OCI-LY1 (cell line): ENCODE results near the gene CHRM5.
"Not testable (repeated sequence)": the region's sequence is repeated elsewhere in the genome, so short reads cannot be mapped to it uniquely, and the experiment has no call there.

Experiments
- H2AFZ ChIP-seq: fragments of 200-600 bp; sonication (generic), shearing (Covaris generic); 2 replicates; pipeline ENCODE4 v1.6.0; 2014; ENCODE audit warnings: antibody characterized with exemption, mild to moderate bottlenecking, low read length
- H3F3A ChIP-seq: fragments of 200-600 bp; sonication (generic), shearing (Covaris generic); 2 replicates; pipeline ENCODE4 v1.6.0; 2014; ENCODE audit warnings: mild to moderate bottlenecking, antibody characterized with exemption, low read length, moderate library complexity; ENCODE audit not compliant: insufficient read depth
- H3K27ac ChIP-seq: fragments of 200-600 bp; sonication (generic); 2 replicates; pipeline ENCODE4 v1.5.1; 2014; ENCODE audit warnings: low read length, mixed run types, mild to moderate bottlenecking, low read depth; ENCODE audit not compliant: poor library complexity, severe bottlenecking
- H3K27me3 ChIP-seq: fragments of 200-600 bp; sonication (generic); 2 replicates; pipeline ENCODE4 v1.6.0; 2014; ENCODE audit warnings: antibody characterized with exemption, mild to moderate bottlenecking, low read length, moderate library complexity; ENCODE audit not compliant: insufficient read depth
- H3K36me3 ChIP-seq: fragments of 200-600 bp; sonication (generic); 2 replicates; pipeline ENCODE4 v1.6.1; 2014; ENCODE audit warnings: mild to moderate bottlenecking, antibody characterized with exemption, low read length, moderate library complexity, mixed read lengths; ENCODE audit not compliant: insufficient read depth
- H3K4me1 ChIP-seq: fragments of 200-600 bp; sonication (generic); 2 replicates; pipeline ENCODE4 v1.5.1; 2014; ENCODE audit warnings: mild to moderate bottlenecking, low read length, moderate library complexity; ENCODE audit not compliant: insufficient read depth, severe bottlenecking
- H3K4me2 ChIP-seq: fragments of 200-600 bp; sonication (generic), shearing (Covaris generic); 2 replicates; pipeline ENCODE4 v1.6.1; 2014; ENCODE audit warnings: low read length
- H3K4me3 ChIP-seq: fragments of 200-600 bp; sonication (generic); 2 replicates; pipeline ENCODE4 v1.5.1; 2014; ENCODE audit warnings: low read length, low read depth, mild to moderate bottlenecking, mixed read lengths; ENCODE audit not compliant: poor library complexity, severe bottlenecking
- H3K79me2 ChIP-seq: fragments of 200-600 bp; shearing (Covaris generic); 2 replicates; pipeline ENCODE4 v1.6.1; 2016; ENCODE audit warnings: mixed run types, low read length, mixed read lengths; ENCODE audit not compliant: insufficient read depth
- H3K9ac ChIP-seq: fragments of 200-600 bp; sonication (generic), shearing (Covaris generic); 2 replicates; pipeline ENCODE4 v1.6.1; 2014; ENCODE audit warnings: mild to moderate bottlenecking, low read length, mixed read lengths
- H3K9me2 ChIP-seq: fragments of 200-600 bp; sonication (generic), shearing (Covaris generic); 2 replicates; pipeline ENCODE4 v1.6.1; 2014; ENCODE audit warnings: low read depth, mild to moderate bottlenecking, low read length, mixed read lengths
- H3K9me3 ChIP-seq: fragments of 200-600 bp; shearing (Covaris generic); 2 replicates; pipeline ENCODE4 v1.6.1; 2014; ENCODE audit warnings: low read length, mixed read lengths
- H4K20me1 ChIP-seq: fragments of 200-600 bp; sonication (generic), shearing (Covaris generic); 2 replicates; pipeline ENCODE4 v1.6.0; 2016; ENCODE audit warnings: mild to moderate bottlenecking, low read length; ENCODE audit not compliant: insufficient read depth
- EZH2 ChIP-seq: fragments of 200-600 bp; sonication (generic), shearing (Covaris generic); IDR thresholded peaks from 2 replicates; pipeline ENCODE4 v1.8.0; 2017; ENCODE audit warnings: borderline replicate concordance, mixed run types, mild to moderate bottlenecking, antibody characterized with exemption, low read length, moderate library complexity, mixed read lengths
- TF ChIP-seq, protein P1 (sequence below): fragments of 200-600 bp; sonication (generic), shearing (Covaris generic); IDR thresholded peaks from 2 replicates; pipeline ENCODE4 v1.5.1; 2017; ENCODE audit warnings: mild to moderate bottlenecking, antibody characterized with exemption, low read length, moderate library complexity, mixed read lengths

Gene CHRM5

DNA sequence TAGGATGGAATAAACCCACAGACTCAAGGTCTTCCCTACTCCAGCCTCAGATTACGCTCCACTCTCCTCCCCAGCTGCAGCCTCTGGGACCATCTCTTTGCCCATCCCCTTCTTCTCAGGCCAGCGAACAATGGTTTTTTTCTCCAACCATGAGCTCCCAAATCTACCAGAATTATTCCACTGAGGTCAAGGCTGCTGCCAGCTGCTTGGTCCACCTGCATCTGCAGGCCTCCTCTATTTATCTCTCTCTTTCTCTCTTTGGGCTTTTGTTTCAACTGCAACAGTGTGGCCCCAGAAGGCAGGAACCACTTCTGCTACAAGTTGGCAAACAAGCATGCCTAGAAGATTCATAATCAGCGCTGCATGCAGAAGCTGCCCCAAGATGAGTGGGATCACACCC, 19.1 kb downstream of the CHRM5 start:
- Histone ChIP-seq H3K4me1 (no peaks in the 10 kb centered on the region), H3K27me3 (no peaks in the 10 kb centered on the region), H3K4me3 (no peak overlapping the region), H3F3A (no peaks in the 10 kb centered on the region), H3K79me2 (no peaks in the 10 kb centered on the region), H3K27ac (no peak overlapping the region), H3K9me3 (no peaks in the 10 kb centered on the region), H3K4me2 (no peak overlapping the region), H4K20me1 (no peaks in the 10 kb centered on the region), H3K36me3 (no peaks in the 10 kb centered on the region), H3K9me2 (no peaks in the 10 kb centered on the region), H2AFZ (no peak overlapping the region), H3K9ac (no peak overlapping the region)
- no peak for TF ChIP-seq EZH2
- TF ChIP-seq, protein P1, sequence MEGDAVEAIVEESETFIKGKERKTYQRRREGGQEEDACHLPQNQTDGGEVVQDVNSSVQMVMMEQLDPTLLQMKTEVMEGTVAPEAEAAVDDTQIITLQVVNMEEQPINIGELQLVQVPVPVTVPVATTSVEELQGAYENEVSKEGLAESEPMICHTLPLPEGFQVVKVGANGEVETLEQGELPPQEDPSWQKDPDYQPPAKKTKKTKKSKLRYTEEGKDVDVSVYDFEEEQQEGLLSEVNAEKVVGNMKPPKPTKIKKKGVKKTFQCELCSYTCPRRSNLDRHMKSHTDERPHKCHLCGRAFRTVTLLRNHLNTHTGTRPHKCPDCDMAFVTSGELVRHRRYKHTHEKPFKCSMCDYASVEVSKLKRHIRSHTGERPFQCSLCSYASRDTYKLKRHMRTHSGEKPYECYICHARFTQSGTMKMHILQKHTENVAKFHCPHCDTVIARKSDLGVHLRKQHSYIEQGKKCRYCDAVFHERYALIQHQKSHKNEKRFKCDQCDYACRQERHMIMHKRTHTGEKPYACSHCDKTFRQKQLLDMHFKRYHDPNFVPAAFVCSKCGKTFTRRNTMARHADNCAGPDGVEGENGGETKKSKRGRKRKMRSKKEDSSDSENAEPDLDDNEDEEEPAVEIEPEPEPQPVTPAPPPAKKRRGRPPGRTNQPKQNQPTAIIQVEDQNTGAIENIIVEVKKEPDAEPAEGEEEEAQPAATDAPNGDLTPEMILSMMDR: no peak

DNA sequence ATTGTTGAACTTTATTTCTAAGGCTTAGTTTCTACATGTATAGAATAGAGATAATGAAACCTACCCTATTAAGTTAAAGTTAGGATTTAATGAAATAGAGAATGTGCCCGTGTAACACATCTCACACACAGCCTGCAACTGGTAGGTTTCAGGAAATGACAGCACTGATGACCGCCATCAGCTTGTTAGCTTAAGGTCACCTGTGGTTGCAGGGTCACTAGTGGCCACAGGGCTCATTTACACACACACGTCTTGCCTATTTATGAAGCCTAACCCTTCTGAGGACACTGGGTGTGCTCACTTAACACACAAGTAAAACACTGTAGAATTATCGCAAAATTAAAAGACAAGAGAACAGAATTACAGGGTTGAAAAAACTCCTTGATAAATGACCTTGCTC, 20.1 kb downstream of the CHRM5 start:
- H3F3A ChIP-seq: no peaks in the 10 kb centered on the region
- no peaks in the 10 kb centered on the region for H3K9me3 ChIP-seq
- no peak overlapping the region for H3K9ac ChIP-seq
- H3K4me1 ChIP-seq: no peaks in the 10 kb centered on the region
- no peak overlapping the region for H3K27ac ChIP-seq
- H4K20me1 ChIP-seq: no peaks in the 10 kb centered on the region
- no peaks in the 10 kb centered on the region for H3K79me2 ChIP-seq
- no peaks in the 10 kb centered on the region for H3K9me2 ChIP-seq
- H3K27me3 ChIP-seq: no peaks in the 10 kb centered on the region
- no peaks in the 10 kb centered on the region for H3K36me3 ChIP-seq
- no peak overlapping the region for H3K4me3 ChIP-seq
- TF ChIP-seq EZH2: no peak
- TF ChIP-seq, protein P1: no peak
- no peak overlapping the region for H3K4me2 ChIP-seq
- no peak overlapping the region for H2AFZ ChIP-seq

DNA sequence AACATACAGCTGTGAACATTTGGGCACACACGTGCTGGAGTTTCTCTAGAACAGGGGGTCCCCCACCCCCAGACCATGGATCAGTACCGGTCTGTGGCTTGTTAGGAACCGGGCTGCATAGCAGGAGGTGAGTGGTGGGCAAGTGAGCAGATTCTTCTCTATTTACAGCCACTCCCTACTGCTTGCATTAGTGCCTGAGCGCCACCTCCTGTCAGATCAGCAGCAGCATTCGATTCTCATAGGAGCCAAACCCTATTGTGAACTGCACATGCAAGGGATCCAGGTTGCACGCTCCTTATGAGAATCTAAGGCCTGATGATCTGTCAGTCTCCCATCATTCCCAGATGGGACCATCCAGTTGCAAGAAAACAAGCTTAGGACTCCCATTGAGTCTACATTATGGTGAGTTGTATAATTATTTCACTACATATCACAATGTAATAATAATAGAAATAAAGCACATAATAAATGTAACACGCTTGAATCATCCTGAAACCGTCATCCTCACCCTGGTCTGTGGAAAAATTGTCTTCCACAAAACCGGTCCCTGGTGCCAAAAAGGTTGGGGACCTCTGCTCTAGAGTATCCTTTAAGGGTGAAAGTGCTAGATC, 25.8 kb downstream of the CHRM5 start:
- Histone ChIP-seq H3K4me1 (no peaks in the 10 kb centered on the region), H3K4me3 (no peak overlapping the region), H3K79me2 (no peaks in the 10 kb centered on the region), H3K27ac (no peak overlapping the region), H3K9me2 (no peaks in the 10 kb centered on the region), H3F3A (no peaks in the 10 kb centered on the region), H3K36me3 (no peaks in the 10 kb centered on the region), H3K9me3 (no peaks in the 10 kb centered on the region), H3K27me3 (no peaks in the 10 kb centered on the region), H4K20me1 (no peaks in the 10 kb centered on the region), H3K4me2 (no peak overlapping the region), H2AFZ (no peak overlapping the region), H3K9ac (no peak overlapping the region)
- no peak for TF ChIP-seq EZH2
- TF ChIP-seq, protein P1: peak; percentile 65

DNA sequence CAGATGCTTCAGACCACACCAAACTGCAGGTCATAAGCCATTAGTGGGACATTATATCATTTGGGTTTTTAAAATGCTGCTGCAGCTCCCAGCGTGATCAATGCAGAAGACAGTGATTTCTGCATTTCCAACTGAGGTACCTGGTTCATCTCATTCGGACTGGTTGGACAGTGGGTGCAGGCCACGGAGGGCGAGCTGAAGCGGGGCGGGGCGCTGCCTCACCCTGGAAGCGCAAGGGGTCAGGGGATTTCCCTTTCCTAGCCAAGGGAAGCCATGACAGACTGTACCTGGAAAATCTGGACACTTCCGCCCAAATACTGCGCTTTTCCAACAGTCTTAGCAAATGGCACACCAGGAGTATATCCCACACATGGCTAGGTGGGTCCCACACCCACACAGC, 27.4 kb downstream of the CHRM5 start:
- H3K27ac ChIP-seq, H2AFZ ChIP-seq, H3K27me3 ChIP-seq, H3K4me1 ChIP-seq, H3K9me2 ChIP-seq, H3K9me3 ChIP-seq, H3F3A ChIP-seq, H3K9ac ChIP-seq, H4K20me1 ChIP-seq, H3K4me2 ChIP-seq, H3K79me2 ChIP-seq, H3K4me3 ChIP-seq, H3K36me3 ChIP-seq: not testable (repeated sequence)
